Breast epithelium (tissue), 3 donors: Measurements from ENCODE around the gene VSIG10L.

Source experiments
- POLR2A ChIP-seq: fragments of 450-650 bp; IDR thresholded peaks from one replicate; pipeline ENCODE4 v1.6.1; 2016; ENCODE audit warnings: antibody characterized with exemption, mild to moderate bottlenecking, moderate library complexity
- TF ChIP-seq, protein P1 (sequence below), 3 donors: fragments of 450-650 bp; IDR thresholded peaks; one replicate each; pipeline ENCODE4 v1.5.1; 2016 to 2017; ENCODE audit warnings: antibody characterized with exemption in 3 of 3, mild to moderate bottlenecking in 3 of 3, moderate library complexity in 3 of 3

GRCh38 chr19:51294211-51294976, 47.5 kb downstream of the VSIG10L start:
- TF ChIP-seq, protein P1, sequence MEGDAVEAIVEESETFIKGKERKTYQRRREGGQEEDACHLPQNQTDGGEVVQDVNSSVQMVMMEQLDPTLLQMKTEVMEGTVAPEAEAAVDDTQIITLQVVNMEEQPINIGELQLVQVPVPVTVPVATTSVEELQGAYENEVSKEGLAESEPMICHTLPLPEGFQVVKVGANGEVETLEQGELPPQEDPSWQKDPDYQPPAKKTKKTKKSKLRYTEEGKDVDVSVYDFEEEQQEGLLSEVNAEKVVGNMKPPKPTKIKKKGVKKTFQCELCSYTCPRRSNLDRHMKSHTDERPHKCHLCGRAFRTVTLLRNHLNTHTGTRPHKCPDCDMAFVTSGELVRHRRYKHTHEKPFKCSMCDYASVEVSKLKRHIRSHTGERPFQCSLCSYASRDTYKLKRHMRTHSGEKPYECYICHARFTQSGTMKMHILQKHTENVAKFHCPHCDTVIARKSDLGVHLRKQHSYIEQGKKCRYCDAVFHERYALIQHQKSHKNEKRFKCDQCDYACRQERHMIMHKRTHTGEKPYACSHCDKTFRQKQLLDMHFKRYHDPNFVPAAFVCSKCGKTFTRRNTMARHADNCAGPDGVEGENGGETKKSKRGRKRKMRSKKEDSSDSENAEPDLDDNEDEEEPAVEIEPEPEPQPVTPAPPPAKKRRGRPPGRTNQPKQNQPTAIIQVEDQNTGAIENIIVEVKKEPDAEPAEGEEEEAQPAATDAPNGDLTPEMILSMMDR (IDR thresholded peaks at IDR 0.05), result no peak
- TF ChIP-seq POLR2A, result no peak
